NCI-H526 treated with DMSO at 0.1 percent for 48 hours (cell line): ENCODE measurements around the gene PRG2.
"Not testable (repeated sequence)": the region's sequence is repeated elsewhere in the genome, so short reads cannot be mapped to it uniquely, and the experiment has no call there.

Source experiments
- DNase-seq: peaks from one replicate; lab custom pipeline; 2025; lab: John Stamatoyannopoulos, UW

PRG2 gene

DNA sequence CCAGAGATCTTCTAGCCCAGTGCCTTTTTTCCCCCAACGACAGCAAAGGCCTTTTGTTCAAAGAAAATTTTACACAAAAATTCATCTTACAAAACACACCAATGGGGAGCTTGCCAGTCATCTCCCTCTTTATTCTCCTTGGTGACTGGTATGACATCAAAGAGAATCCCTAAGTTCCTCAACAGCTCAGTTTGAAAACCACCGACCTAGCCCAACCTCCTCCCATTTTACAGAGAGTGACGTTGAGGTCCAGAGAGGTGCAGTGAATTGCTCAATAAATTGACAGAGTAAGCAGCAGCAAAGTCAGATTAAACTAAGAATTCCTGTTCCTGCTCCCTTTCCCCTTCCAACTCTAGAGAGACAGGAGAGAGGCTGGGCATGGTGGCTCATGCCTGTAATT is 28.7 kb upstream of the PRG2 start:
- no peak for DNase-seq

GRCh38 chr11:57418131-57418530 is 27.7 kb upstream of the PRG2 start:
- no peak for DNase-seq

GRCh38 chr11:57417056-57417455 is 26.6 kb upstream of the PRG2 start:
- DNase-seq = no peak

DNA sequence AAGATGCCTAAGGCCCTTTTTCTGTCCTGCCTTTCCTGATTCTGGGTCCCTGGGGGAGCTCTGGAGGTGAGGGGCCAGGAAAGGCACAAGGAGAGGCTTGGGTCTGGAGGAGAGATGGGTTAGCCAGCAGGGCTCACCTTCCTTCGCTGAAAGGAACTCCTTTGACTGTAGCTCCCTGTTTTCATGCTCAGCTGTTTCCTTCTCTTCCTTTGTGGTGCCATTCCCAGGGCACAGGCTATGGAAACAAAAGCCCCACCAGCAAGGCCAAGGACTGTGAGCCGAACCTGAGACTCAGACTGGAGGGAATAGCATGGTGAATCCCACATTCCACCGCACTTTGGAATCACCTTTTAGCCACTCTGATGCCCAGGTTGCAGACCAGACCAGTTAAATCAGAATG is 26.0 kb upstream of the PRG2 start:
- no peak for DNase-seq

DNA sequence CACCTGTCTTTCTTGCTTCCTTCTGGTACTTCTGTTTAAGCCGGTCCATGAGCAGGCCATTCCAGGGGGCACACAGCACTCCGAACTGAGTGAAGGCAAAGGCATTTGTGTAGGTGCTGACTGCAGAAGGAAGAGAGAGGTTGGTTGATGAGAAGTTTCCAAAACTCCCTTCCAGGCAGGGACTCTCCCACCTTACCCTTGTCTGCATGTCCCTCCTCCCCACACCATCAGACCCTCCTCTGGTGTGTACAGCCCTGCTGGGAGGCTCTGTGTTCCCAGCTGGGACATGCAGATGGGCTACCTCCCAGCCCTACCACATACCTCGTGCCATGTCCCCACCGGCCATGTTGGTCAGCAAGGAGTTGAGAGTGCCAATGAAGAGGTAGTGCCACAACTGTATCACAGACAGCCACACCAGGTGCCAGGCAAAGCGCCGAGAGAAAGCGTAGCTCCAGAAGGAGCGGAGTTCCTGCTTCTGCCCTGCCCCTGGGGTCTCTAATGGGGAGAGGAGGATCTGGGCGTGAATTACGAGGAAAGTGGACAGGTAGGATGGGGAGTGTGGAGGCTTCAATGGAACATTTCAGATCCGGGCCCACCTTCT is 24.3 kb upstream of the PRG2 start:
- DNase-seq = no peak

- no peak for DNase-seq
These were observed 23.2 kb upstream of the PRG2 start for GRCh38 chr11:57413681-57414080.

GRCh38 chr11:57410287-57410686 is 19.8 kb upstream of the PRG2 start:
- DNase-seq = no peak

DNA sequence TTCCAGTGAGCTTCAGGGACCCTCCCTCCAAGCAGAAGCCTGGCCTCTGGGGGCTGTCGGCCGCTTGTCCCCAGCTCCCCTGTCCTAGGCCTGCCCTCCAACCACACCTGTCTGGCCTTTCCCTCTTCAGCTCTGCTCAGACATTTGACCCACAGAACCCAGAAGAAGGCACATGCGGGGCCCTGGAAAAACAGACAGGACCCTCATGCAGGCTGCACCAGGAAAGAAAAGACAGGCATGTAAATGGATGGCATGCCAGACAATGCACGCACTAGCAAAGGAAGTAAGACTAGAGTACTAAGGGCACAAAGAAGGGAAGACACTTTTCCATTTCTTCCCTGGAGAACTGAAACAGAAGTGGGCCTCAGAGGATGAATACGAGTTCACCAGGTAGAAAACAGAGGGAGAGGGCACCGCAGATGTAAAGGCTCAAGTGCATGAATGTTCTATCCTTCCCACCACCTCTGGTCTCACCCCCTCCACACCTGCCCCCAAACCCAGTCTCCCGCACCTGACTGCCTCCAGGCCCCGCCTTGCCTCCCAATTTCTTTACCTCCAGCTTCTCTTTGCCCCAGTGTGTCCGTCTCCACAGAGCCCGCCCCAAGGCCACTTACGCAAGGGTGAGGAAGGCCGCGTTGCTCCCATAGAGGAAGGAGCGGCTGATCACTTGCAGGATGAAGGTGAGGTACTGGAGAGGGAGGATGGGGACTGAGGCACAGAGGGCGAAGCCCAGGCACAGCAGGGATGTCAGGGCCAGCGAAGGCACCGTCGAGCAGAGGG is 19.1 kb upstream of the PRG2 start:
- DNase-seq = no peak

DNA sequence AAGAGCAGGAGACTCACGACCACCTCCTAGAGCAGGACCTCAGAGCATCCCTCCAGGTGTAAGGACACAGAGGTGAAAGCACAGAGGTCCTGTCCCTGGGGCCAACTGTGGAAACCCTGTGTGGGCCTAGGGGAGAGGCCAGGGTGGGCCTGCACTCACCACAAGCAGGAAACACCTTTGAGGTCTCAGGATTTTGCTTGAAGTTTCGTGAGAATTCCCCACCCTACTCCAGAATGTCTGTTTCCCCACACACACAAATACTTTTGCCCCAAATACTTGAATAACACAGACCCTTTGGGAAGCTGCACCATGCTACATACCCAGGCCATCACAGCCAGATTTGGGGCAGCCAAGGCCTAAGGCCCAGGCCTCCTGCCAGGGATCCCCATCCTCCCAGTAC is 18.3 kb upstream of the PRG2 start:
- DNase-seq = no peak

GRCh38 chr11:57407941-57408475 is 17.6 kb upstream of the PRG2 start:
- no peak for DNase-seq

- DNase-seq = no peak
These were observed 16.8 kb upstream of the PRG2 start for GRCh38 chr11:57407010-57407920.

DNA sequence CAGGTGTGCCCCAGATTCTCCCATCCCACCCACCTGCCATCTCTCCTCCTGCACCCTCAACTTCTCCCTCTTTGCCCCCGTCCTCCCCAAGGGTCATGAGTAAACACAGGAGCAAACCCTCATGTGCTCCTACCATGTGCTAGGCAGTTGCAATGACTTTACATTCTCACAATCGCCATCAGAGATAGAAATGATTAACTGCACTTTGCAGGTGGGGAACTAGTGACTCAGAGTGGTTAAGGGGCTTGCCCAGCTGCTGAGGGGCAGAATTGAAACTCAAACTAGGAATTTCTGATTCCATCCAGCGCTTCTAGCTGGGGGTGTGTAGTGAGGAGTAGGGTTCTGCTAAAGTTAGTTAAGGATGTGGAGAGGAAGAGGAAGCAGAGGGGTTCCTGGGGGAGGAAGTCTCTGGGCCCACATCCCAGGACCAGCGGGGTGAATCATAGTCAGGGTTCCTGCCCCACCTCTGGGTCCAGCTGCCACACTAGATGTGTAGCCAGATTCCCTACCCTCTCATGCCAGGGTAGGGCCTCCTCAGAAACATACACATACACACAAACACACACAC is 16.0 kb upstream of the PRG2 start:
- no peak for DNase-seq

DNA sequence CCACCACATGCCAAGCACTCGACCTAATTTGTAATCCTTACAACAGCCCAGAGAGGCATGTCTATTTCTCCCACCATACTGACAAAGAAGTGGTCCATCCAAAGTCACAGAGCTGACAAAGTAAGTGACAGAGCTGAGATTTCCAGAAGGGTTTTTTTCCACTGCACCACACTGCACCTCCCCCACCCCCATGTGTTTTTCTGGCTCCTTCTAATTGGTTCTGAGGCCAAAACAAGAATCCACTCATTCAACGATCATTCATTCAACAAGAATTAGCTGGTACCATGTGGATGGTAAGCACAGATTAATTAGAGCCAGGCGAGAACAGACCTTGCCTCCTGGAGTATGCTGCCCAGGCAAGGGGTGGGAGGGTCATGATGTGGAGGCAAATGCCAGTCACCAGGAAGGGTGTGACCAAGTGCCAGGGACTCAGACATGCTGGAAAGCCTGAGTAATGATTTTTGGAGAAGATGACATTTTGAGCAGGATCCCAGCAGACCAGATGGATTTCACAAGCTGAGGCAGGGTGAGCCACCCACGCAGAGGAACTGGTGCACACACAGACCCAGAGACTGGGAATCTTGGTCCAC is 14.9 kb upstream of the PRG2 start:
- DNase-seq = no peak

DNA sequence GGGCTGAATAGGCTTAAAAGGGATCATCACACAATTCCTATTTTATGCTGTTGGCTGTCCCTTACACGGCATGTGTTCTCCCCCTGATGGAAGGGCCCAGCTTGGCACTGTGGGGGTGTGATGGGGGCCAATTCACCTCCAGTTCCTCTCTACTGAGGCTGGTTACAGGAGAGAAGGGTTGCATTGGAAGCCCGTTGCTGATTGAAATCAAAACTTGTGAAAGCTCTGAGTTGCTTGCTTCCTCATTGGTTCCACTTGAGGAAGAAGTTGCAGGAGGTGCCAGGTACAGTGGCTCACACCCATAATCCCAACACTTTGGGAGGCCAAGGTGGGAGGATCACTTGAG is 13.3 kb upstream of the PRG2 start:
- DNase-seq = no peak

DNA sequence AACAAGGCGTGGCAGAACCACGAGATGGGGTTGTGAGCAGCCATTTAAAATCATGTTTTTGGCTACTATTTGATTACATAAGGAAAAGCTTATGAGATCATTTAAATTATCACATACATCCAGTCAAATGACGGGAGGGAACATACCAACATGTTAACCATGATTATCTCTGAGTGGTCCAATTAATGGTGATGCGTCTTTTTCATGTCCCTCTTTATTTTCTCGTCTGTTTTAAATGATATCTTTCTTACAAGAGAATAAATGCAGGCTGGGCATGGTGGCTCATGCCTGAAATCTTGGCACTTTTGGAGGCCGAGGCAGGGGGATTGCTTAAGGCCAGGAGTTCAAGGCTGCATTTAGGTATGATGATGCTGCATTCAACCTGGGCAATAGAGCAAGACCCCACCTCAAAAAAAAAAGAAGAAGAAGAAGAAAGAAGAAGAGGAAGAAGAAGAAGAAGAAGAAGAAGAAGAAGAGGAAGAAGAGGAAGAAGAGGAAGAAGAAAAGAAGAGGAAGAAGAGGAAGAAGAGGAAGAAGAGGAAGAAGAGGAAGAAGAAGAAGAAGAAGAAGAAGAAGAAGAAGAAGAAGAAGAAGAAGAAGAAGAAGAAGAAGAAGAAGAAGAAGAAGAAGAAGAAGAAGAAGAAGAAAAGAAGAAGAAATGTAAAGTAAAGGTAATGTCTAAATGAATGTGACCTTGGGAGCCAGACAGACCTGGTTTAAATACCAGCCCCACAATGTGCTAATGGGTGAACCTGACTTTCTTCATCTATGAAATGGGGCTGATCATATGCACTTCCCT is 12.8 kb upstream of the PRG2 start:
- not testable (repeated sequence) for DNase-seq

- no peak for DNase-seq
These were observed 11.9 kb upstream of the PRG2 start for GRCh38 chr11:57402188-57403002.

GRCh38 chr11:57399972-57400578 is 9.6 kb upstream of the PRG2 start:
- no peak for DNase-seq

DNA sequence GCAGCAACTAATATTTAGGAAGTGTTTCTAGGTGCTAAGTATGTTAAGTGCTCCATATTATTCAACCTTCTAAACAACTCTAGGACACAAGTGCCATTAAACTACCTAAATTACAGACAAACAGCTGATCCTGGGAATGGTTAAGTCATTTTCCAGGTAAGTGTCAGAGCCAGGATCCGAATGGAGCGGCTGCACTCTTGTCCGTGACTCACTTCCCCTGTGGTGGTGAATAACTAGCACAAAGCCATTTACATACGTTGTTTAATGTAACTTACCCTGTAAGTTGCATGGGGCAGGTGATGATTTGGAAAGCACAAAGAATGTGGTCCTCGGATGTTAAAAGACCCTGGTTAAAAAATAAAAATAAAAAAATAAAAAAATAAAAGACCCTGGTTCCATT is 8.8 kb upstream of the PRG2 start:
- no peak for DNase-seq

- no peak for DNase-seq
These were observed 7.0 kb upstream of the PRG2 start for GRCh38 chr11:57397394-57397990.
